ENCODE measurements around the gene TMEM220. TPM values are rescaled to one million over a fixed set of nuclear protein-coding genes. Genes with fewer than 3 reads are reported as not detected.
A peak's percentile ranks its signal among the peaks of the same experiment; 100 is the strongest.

Gene TMEM220
- 4.0 TPM for total RNA-seq

DNA sequence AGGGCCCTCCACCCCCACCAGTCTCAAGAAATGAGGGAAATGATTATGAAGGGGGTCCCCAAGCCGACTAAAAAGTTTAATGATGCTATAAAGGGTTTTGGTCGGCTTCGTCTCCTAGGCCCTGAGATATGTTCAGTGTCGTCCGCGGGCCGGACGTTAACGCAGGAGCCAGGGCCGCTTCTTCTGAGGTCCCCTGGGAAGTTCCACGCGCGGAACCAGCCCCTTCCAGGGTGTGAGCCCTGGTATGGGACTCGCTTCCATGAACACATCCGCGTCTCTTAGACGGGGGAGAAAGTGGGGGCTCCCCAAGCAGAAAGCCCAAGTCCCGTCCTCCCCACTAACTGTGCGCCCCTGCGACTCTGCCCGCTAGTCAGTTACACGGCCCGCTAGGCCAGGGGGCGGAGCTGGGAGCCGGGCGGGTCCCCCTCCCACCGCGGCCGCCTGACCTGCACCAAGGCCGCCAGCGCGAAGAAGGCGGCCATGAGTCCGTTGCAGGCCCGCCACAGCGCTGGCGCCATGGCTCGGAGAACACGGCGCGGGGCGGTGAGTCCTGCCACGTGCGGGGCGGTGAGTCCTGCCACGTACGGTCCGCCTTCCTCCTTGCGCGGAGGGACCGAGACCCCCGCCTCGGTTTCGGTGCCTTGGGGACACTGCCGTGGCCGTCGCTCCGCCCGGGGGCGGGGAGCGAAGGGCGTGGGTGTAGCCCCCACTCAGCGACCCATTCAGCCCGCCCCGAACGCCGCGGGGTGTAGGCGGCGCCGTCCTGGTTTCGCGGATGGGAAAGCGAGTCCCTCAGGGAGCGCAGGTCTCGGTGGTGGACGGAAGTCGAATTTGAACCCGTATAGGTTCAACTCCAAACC, at the start of gene TMEM220:
TSS of gene TMEM220 (minus strand) at position 690 of the 860 bp plus-strand sequence. CDS start at position 518, 172 bp downstream.
- peak; percentile 80 for ATAC-seq

DNA sequence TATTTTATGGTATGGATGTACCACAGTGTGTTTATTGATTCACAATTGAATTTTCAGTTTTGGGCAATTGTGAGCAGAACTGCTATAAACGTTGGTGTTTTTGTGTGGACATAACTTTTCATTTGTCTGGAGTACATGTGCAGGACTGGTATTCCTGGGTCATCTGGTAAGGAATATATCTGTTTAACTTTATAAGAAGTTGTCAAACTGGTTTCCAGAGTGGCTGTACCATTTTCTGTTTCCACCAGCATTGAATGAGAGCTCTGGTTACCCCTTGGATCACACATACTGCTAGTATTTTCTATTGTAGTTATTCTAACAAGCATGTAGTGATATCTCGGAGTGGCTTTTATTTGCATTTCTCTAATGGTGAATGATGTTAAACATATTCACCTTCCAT, 49.8 kb upstream of the TMEM220 start:
- peak; percentile 22 for ATAC-seq

DNA sequence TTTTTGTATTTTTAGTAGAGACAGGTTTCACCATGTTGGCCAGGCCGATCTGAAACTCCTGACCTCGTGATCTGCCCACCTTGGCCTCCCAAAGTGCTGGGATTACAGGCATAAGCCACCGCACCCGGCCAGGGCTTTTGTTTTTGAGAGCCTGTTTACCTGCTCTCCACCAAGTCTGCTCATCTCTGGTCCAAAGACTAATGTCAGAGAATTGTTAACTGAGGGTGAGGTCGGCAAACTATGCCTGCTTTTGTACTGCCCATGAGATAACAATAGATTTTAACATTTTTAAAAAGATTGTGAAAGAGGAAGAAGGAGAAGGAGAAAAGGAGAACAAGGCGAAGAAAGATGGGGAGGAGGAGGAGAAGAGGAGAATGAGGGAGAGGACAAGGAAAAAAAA, 48.1 kb upstream of the TMEM220 start:
- no peak for ATAC-seq

DNA sequence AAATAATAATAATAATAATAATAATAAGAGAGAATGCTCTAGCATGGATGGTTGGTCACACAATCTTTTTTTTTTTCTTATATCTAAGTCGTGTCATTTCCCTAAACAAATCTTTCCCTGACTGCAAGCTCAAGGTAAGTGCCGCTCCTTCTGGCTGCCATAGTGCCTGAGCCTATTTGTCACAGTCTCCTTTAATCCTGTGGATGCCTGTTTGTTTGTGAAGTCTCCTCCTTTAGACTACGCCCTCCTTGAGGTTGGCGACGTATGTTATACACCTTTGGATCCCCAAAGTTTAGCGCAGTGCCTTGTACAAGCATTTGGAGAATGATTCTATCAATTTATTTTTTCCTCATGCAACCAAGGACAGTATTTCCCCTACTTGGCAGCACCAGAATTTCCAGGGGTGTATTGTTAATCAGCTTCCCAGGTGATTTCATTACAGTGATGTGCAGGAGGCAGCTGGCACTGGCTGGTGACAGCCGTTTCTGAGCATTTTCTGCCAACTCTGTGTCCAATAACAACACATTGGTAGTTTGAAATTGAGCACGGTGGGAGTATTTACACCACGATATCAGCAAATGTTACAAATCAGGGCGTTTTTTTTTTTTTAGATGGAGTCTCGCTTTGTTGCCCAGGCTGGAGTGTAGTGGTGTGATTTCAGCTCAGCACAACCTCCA, 47.4 kb upstream of the TMEM220 start:
- peak; percentile 31 for ATAC-seq

DNA sequence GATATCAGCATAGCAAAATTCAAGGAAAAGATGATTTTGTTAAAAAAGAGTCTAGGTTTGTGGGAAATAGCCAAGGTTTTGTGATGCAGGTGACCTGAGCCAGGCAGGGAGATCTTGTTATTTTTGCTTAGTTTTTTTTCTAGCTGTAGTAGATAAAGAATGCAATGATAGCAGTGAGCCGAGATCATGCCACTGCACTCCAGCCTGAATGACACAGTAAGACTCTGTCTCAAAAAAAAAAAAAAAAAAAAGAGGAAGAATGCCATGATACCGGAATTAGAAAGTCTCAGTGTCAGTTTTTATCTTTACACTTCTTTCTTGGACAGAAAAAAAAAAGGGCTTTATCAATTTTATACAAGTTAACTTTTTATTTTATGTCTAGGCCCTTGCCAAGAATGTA, 46.6 kb upstream of the TMEM220 start:
- no peak for ATAC-seq

DNA sequence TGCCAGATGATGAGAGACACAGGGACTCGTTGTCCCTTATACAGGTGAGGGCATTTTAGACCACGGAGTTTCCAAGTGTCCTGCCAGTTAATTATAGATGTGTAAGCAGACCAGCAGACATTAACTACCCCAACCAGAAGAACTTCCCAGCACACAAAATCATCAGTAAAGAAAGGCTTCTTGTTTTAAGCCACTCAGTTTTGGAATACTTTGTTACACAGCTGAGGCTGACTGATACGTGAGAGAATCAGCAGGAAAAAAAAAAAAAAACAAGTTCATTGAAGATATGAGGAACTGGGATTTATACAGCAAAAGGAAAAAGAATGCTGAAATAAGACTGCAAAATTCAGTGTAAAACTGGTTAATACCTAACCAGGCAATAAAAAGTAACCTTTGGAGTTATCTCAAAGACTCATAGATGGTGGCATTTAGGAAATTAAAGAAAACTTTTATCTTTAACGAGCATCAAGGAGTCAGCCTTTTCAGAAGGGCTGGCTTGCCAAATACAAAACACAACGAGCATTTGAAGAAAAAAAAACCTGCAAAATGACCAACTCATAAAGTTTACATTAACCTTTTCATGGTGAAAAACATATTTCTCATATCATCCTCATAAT, 46.0 kb upstream of the TMEM220 start:
- no peak for ATAC-seq

DNA sequence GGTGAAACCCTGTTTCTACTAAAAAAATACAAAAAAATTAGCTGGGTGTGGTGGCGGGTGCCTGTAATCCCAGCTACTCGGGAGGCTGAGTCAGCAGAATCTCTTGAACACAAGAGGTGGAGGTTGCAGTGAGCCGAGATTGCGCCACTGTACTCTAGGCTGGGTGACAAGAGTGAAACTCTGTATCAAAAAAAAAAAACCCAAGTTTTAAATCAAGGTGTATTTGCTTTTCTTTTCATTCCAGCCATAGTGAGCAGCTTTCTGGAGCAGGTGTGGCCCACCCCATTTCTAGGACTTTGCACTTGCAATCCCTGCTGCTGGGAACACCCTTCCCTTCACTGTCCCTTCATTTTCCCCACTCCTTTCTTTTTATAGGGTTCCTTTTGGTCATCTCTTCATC, 45.2 kb upstream of the TMEM220 start:
- ATAC-seq: no peak

DNA sequence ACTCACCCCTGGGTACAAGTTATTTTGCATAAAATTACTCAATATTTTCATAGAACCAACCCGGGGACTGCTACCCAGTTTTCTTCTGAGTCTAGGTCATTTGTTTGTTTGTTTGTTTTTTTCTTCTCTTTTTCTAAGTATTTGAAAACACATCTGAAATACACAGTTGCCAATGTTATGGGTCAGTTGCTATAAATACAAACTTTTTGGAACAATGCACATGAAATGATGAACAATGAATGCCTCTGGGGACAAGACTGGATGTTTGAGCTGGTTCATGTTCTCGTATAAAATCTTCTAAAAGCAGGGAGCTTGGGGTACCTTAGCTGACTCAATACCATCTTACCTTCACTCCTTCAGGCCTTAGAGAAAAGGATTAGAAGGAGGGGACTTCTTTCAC, 43.6 kb upstream of the TMEM220 start:
- no peak for ATAC-seq

DNA sequence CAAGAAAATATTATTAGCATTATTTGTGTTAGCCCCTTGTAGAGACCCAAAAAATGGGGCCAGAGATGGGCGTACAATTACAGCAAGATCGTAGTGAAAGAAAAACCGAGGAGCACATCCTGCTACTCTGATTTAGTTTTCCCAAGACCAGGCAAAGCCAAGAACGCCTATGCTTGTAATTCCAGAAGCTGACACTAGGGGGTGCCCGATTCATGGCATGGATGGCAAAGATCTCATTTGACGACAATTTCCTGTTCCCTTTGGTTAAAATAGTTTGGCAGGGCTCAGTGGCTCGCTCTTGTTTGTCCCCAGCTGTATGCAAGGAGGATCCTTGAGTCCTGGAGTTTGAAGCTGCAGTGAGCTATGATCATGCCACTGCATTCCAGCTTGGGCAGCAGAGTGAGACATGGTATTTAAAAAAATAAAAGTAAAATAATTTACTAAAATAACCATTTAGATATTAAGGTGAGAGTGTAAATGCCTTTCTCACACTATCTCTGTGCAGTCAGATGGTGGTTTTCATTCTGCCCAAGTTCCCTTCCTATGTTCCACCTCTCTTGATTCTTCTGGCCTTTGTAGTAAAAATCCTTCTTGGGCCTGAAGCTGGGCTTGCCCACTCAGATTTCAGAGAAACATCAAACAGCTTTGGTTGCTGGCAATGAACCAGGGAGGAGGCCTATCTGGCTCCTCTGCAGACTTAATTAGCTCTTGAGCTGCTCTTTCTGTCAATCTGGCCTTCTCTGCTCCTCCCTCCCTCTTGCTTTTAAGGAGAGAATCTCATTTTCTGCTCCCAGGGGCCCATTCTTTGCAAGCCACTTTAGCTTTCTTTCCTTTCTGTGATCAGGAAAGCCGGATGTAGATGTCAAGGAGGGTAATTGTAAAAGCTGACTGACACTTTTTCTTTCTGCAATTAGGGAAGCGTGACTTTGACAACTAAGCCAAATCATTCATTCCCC, 42.9 kb upstream of the TMEM220 start:
- peak; percentile 67 for ATAC-seq

DNA sequence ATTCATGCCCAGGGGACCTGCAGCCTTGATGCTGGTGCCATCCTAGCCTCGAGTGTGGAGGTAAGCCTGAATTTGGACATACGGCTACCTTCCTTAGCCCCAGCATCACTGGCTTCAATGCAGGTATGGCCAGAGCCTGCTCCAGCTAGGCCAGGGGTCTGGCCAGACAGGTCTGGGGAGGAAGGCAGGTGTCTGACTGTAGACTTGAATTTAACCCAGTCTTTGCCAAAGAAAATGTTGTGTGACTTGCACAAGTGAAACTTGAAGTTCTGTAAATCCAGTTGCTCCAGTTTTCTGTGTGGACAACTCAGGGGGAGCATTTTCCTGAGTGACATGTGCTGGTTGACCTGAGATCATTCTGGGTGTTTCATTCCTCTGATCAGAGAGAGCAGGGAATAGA, 41.3 kb upstream of the TMEM220 start:
- ATAC-seq: peak; percentile 63

DNA sequence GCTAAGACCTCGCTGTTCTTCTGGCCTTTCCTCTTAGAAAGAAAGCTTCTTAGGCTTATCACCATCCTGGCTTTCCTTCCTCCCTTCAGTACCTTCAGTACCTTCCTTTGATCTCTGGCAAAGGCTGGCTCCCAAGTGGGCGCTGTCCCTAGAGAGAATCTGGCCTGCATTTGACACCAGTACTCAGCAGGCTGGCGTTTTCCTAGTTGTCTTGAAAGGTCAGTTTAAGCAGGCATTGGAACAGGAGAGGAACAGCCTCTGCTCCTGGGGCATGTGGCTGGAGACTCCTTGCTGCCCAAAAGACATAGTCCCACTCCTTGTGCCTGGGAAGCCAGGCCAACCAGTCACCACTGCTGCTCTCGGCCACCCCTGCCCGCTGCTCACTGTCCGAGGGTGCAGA, 40.0 kb upstream of the TMEM220 start:
- no peak for ATAC-seq

DNA sequence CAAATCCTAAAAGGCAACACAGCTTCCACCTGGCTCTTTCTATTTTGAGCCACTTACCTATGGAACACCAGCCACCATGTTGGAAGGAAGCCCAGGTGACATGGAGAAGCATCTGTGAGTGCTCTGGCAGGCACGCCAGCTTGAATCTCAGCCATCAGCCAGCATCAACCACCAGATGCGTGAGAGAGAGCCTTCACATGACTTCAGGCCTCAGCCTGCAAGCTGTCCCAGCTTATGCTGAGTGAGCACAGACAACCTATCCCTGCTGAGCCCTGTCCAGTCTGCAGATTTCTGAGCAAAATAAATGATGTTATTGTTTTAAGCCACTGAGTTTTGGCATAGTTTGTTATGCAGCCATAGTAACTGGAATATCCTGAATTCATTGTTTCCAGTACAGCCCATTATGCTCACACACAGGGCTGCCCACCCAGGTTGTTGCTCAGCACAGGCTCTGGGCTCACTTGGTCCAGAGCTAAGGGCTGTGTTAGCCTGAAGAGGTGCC, 39.0 kb upstream of the TMEM220 start:
- peak; percentile 5 for ATAC-seq

DNA sequence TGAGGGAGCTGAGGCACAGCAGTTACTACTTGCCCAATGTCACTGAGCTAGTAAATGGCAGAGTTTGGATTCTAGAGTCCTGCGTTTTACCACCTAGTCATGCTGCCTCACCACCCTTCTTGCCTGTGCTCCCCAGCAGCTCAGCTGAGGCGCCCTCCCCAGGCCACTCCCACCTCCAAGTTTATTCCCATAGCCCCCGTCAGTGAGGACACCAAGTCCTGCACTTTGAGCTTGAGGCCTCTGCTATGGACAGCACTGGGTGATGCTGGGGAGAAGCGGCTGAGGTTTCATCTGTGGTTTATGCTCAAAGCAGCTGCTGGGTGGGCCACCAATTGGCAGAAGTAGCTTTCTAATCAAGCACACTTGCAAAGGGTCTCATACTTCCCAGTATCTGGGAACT, 37.4 kb upstream of the TMEM220 start:
- ATAC-seq: no peak

DNA sequence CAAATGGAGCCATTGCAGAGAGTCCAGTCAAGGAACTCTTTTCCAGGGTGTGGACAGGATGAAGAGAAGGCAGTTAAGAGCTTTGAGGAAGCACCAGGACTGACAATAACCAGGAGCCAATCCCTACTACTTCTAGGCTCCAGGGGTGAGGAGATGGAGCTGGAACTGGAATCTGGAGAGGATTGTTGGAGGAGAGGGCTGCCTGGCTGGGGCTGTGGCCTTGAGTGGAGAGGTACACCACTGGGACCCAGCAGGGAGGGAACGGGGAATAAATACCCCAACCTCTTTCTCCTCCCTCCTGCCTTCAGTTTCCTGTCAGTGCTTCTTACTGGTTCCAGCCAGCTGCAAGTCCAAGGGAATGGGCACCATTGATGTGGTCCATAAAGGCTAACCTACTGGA, 32.2 kb upstream of the TMEM220 start:
- no peak for ATAC-seq

DNA sequence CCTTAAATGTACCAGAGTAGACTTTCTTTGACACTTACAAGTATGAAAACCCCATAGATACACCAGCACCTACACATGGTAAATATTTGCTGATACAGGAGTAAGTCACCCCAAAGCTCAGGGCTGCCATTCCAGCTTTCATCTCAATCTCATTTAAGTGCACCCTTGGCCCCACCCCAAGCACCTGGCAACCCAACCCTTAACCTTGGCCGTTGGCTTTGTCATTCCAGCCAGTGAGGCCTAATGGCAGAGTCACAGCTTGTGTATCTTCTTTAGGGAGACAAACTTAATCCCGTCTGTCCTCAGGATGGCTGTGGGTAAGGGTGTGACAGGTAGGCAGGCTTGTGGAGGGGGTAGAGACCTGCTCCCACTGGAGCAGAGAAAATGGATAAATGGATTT, 31.5 kb upstream of the TMEM220 start:
- ATAC-seq: no peak

DNA sequence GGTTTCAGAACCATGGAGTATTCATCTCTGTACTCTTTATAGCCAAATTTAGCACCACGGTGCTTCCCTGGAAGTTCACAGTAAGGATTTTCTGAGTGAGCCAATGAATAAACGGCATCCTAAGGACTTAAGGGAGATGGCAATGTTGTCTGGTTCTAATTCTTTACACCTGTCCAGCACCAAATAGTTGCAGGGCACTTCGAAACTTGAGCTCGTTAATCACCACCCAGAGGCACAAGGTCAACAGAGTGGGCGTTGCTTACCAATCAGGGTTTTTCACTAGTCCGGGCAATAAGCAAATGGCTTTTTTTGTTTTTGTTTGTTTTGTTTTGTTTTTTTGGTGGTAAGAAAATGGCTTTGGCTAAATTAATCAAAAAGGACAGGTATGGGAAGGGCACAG, 28.2 kb upstream of the TMEM220 start:
- no peak for ATAC-seq

DNA sequence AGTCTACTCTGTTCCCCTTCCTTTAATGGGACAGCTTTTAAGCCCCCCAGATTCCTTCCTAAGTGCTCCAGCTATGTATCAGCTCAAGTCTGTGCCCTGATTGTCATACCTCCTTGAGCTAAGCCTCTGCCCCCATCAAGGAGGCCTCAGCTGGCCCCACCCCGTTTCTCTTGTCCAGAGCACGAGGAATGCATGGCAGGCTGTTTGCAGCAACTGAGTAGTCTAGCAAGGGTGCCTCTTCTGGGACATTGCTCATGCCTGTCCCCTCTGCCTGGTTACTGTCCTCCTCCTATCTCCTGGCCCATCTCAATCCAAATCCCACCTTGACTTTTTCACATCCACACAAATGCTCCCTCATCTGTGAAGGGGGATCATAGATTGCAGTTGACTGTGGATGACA, 27.8 kb upstream of the TMEM220 start:
- ATAC-seq: no peak

DNA sequence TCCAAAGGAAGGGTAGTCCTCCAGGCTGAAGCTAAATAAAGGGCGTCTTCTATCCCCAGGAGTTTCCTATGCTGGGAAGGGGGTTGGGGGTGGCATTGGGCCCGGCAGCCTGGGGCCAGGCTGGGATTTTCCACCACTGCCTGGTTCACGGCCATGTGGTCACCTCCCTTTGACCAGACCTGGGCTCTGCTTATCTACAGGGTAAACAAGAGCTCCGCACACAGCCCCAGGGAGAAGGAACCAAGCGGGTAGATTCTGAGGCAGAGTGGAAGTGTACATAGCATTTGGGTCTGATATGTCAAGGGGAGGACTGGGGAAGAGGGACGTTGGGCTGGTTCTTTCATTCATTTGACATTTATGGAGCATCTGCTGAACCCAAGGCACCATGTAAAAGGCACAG, 27.2 kb upstream of the TMEM220 start:
- ATAC-seq: no peak

DNA sequence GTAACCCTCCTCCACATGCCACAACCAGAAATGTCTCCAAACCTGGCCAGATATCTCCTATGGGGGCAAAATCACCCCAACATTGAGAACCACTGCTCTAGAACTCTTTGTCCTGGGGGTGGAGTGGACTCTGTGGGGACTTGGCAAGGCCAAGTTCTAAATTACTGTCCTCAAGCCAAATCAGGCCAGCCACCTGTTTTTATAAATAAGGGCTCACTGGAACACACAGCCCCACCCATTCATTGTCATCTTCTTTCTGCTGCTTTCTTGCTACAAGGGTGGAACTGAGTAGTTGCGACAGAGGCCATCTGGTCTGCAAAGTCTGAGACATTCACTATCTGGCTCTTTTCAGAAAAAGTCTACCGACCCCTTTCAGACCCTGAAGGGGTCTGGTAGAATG, 26.8 kb upstream of the TMEM220 start:
- no peak for ATAC-seq

DNA sequence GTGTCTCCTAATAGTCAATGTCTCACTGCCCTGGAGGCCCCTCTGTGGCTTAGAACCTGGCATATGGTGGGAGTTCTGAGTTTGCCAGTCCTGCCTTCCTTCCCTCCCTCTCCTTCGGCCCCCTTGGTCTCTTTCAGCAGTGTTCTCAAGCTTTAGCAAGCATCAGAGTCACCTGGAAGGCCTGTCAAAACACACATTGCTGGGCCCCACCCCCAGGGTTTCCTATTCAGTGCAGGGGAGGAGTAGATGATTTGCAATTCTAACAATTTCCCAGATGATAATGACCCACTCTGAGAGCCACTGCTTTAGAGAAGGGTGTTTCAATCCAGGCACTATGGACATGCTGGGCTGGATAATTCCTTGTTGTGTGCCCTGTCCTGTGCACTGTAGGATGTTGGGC, 26.4 kb upstream of the TMEM220 start:
- no peak for ATAC-seq

DNA sequence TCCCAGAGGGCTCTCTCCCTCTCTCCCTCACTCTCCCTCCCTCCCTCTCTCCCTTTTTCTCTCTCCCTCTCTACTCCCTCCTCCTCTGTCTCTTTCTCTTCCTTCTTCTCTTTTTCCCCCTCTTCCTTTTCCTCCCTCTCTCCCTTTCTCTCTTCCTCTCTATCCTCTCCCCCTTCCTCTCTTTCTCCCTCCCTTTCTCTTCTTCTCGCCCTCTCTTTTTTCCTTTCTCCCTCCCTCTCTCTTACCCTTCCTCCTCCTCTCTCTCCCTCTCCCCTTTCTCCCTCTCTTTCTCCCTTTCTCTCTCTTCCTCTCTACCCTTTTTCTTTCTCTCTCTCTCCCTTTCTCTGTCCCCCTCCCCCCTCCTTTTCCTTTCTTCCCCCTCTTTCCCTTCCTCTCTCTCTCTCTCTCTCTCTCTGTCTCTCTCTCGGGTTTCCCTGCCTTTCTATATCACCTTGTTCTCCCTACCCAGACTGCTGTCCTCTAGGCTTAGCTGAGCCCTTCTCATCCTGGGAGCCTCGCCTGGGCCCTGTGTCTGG, 25.8 kb upstream of the TMEM220 start:
- ATAC-seq: no peak
